ENCODE results near the gene LEFTY1.
A peak's percentile ranks its signal among the peaks of the same experiment; 100 is the strongest.

Gene LEFTY1

DNA sequence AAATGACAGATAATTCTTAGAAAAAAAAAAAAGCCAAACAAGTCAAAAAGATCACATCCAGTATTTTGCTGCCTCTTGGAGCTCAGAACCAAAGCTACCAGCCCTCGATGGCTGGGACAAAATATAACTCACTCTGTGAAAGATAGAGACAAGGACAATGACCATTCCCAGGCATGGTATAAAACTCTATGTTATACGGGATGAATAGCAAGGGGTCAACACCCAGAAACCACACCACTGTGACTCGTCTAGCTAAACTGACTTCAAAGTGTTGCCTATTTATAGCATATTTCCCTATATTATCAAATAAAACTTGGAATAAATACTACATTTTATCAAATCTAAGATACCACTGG lies 16.9 kb downstream of the LEFTY1 start:
- H3K4me1 ChIP-seq (ENCODE audit: control insufficient read depth, insufficient read depth, low read length): peaks cover 60% of the 10 kb centered on the region
- peaks cover 9% of the 10 kb centered on the region for H3K36me3 ChIP-seq (ENCODE audit: control insufficient read depth, insufficient read depth, low read length)
- peak overlapping the region; percentile 20 for H3K9ac ChIP-seq (ENCODE audit: low read length)

DNA sequence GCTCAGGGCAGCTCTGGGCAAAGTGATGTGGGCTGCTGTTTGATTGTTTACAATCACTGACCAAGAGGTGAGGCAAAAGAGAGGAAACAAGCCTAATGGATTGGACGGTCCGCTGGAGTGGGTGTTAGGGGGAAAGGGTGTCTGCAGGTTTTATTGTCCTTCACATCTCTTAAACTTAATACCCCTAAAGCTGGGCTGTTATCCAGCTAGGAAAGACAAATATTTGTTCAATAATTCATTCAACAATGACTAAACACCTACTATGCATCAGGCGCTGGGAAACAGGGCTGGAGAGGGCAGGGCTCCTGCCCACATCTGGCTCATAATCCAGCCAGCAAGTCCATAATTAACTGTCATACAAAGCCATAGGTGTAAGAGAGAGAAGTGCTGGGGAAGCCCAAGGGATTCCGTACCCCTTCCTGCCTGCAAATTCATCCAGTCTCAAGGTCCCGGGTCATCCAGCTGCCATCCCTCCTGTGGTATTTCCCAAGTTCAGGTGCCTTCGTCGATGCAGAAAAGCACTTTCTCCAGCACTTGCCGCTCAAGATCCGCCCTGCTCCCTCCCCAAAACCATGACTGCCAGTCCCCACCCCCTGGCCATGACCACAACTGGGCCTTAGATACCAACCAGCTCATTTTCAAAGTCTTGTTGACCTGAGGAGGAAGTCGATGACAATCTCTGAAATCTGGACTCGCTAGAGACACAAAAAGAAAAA lies 17.4 kb downstream of the LEFTY1 start:
- H3K36me3 ChIP-seq (ENCODE audit: control insufficient read depth, insufficient read depth, low read length): peaks cover 11% of the 10 kb centered on the region
- no peaks in the 10 kb centered on the region for H3K9me3 ChIP-seq (ENCODE audit: control insufficient read depth, low read length)
- H3K9ac ChIP-seq (ENCODE audit: low read length): peak overlapping the region; percentile 20
- no peaks in the 10 kb centered on the region for H3K27me3 ChIP-seq (ENCODE audit: control insufficient read depth, insufficient read depth, low read length)
- H3K4me3 ChIP-seq (ENCODE audit: low read length): no peak overlapping the region
- peaks cover 55% of the 10 kb centered on the region for H3K4me1 ChIP-seq (ENCODE audit: control insufficient read depth, insufficient read depth, low read length)

More for the DNA sequence above, 16.9 kb downstream of the LEFTY1 start:
- H3K4me3 ChIP-seq (ENCODE audit: low read length): no peak overlapping the region
- no peaks in the 10 kb centered on the region for H3K9me3 ChIP-seq (ENCODE audit: control insufficient read depth, low read length)
- no peaks in the 10 kb centered on the region for H3K27me3 ChIP-seq (ENCODE audit: control insufficient read depth, insufficient read depth, low read length)

DNA sequence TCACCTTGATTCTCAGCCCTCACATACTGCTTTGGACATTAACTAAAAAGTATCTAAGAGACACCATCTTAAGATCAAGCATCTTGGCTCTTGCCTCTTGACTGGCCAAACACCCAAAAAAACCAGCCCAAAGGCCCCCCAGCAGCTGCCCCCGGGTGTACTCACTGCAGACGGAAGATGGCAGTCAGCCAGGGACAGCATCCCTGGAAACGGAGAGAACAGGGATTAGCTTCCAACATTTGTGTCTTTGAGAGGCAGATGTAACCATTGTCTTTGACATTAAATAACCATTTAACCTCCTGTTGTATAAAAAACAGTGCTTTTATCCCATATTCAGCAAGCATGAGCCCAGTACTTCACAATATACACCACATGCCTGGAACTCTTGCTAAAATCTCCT lies 18.0 kb downstream of the LEFTY1 start:
- Histone ChIP-seq H3K9ac (ENCODE audit: low read length) (no peak overlapping the region), H3K9me3 (ENCODE audit: control insufficient read depth, low read length) (no peaks in the 10 kb centered on the region), H3K4me1 (ENCODE audit: control insufficient read depth, insufficient read depth, low read length) (peaks cover 54% of the 10 kb centered on the region), H3K36me3 (ENCODE audit: control insufficient read depth, insufficient read depth, low read length) (peaks cover 15% of the 10 kb centered on the region), H3K4me3 (ENCODE audit: low read length) (no peak overlapping the region), H3K27me3 (ENCODE audit: control insufficient read depth, insufficient read depth, low read length) (no peaks in the 10 kb centered on the region)

DNA sequence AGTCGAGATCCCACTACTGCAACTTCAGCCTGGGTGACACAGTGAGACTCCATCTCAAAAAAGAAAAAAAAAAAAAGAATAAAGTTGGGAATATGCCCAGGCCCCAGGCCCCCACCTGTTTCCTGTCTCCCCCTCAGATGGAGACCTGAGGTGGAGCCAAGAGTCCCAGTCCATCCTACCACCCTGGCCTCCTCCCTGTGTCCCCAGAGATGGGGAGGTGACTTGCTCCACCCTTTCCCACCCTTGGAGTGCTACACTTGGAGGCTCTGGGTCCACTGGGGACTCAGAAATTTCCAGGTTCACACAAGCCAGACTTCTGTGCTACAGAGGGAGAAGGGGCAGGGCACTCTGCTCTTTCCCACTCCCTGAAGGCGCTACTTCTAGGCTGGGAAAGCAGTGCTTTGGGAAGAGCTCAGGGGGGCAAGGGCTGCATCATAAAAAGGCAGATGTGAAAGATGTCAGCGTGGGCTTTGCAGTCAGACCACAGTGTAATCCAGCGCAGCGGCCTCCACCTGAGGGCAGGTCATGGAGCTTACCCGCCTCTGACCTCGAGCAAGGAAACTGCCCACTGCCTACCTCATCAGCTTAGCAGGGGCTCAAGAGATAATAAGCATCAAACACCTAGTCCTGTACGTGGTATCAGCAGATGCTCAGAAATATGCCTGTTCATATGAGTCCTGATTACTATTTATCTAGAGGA lies 20.2 kb downstream of the LEFTY1 start:
- Histone ChIP-seq H3K4me1 (ENCODE audit: control insufficient read depth, insufficient read depth, low read length) (peaks cover 45% of the 10 kb centered on the region), H3K9me3 (ENCODE audit: control insufficient read depth, low read length) (no peaks in the 10 kb centered on the region), H3K9ac (ENCODE audit: low read length) (no peak overlapping the region), H3K4me3 (ENCODE audit: low read length) (no peak overlapping the region), H3K27me3 (ENCODE audit: control insufficient read depth, insufficient read depth, low read length) (no peaks in the 10 kb centered on the region), H3K36me3 (ENCODE audit: control insufficient read depth, insufficient read depth, low read length) (peaks cover 17% of the 10 kb centered on the region)

DNA sequence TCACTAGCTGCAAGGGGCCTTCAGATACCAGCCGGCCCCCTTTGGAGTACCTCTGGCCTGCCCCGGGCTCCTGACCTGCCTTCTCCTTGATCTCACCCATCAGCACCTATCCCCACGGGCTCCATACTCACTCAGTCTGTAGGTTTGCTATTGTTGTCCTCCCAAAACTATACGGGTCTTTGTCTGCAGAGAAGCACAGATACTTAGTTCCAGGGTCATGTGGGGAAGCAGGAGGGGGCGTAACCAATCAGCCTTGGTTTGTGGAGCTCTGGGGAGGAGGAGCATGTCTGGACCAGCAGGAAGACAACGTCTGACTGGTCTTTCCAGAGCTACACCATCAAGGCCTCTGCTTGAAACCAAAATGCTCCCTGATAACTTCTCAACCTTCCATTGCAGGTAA lies 22.0 kb downstream of the LEFTY1 start:
- Histone ChIP-seq H3K4me1 (ENCODE audit: control insufficient read depth, insufficient read depth, low read length) (peaks cover 27% of the 10 kb centered on the region), H3K4me3 (ENCODE audit: low read length) (no peak overlapping the region), H3K9ac (ENCODE audit: low read length) (no peak overlapping the region), H3K27me3 (ENCODE audit: control insufficient read depth, insufficient read depth, low read length) (no peaks in the 10 kb centered on the region), H3K36me3 (ENCODE audit: control insufficient read depth, insufficient read depth, low read length) (peaks cover 19% of the 10 kb centered on the region), H3K9me3 (ENCODE audit: control insufficient read depth, low read length) (no peaks in the 10 kb centered on the region)

DNA sequence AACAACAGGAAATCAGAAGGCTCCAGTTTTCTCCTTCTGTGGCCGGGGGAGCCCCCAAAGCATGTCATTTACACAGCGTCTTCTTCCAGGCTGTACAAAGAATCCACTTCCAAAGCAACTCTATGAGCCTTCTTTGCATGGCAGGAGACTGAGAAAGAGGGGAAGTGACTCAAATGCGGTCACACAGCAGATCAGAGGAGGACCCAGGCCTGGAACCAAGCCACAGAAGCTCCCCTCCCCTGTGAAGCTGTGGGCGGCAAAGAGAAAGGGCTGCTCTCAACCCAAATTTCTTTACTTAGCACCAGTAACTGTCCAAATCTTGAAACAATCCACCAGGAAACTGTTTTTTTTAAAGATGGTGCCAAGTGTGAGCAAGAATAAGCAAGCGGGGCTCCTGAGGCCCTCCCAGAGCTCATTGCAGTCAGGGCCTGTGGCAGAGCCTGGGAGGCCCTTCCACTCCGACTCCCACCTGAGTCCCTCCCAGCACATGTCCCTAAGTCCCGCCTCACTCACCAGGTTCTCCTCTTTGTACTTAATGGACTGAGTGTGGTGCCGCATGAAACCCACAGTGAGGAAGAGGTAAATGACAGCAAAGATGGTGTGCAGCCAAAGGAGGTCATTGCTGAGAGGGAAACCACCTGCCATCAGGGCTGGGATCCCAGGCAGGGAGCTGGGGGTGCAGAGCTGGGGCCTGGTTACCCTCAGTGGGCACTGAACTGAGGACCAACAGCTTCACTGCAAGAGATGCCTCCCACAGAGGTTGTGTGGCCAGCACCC lies 22.7 kb downstream of the LEFTY1 start:
- no peak overlapping the region for H3K9ac ChIP-seq (ENCODE audit: low read length)
- no peaks in the 10 kb centered on the region for H3K9me3 ChIP-seq (ENCODE audit: control insufficient read depth, low read length)
- H3K27me3 ChIP-seq (ENCODE audit: control insufficient read depth, insufficient read depth, low read length): no peaks in the 10 kb centered on the region
- no peak overlapping the region for H3K4me3 ChIP-seq (ENCODE audit: low read length)
- peaks cover 26% of the 10 kb centered on the region for H3K36me3 ChIP-seq (ENCODE audit: control insufficient read depth, insufficient read depth, low read length)
- H3K4me1 ChIP-seq (ENCODE audit: control insufficient read depth, insufficient read depth, low read length): peaks cover 20% of the 10 kb centered on the region

DNA sequence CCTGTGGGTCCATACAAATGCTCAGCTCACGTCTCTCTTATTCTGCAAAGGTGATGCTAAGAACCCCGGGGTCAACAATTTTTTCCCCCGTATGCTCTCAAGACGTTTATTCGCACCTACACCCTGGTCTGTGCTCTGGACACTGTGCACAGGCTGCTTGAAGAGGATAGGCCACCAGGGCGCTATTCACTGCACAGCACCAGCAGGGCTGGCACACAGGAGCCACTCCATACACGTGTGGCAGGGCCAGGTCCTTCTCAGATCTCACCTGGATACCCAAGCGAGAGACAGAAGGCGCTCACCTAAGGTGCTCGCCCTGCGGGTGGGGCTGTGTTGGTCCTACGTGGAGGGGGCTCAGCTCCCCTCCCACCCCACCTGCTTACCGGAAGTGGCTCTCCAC lies 23.4 kb downstream of the LEFTY1 start:
- Histone ChIP-seq H3K4me3 (ENCODE audit: low read length) (no peak overlapping the region), H3K9ac (ENCODE audit: low read length) (no peak overlapping the region), H3K4me1 (ENCODE audit: control insufficient read depth, insufficient read depth, low read length) (peaks cover 18% of the 10 kb centered on the region), H3K9me3 (ENCODE audit: control insufficient read depth, low read length) (no peaks in the 10 kb centered on the region), H3K36me3 (ENCODE audit: control insufficient read depth, insufficient read depth, low read length) (peaks cover 33% of the 10 kb centered on the region), H3K27me3 (ENCODE audit: control insufficient read depth, insufficient read depth, low read length) (no peaks in the 10 kb centered on the region)

DNA sequence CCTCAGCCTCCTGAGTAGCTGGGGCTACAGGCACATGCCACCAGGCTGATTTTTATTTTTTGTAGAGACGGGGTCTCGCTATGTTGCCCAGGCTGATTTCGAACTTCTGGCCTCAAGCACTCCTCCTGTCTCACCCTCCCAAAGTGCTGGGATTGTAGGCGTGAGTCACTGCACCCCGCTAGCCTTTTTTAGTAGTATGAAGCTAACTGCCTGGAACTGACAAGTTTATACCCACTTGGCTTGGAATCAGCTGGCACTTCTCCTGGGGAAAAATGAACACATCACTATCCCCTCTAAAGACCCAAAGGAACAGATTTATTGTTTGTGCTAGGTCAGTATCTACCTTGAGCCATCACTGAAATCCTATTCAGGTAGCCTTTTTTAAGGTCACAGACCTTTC lies 25.8 kb downstream of the LEFTY1 start:
- Histone ChIP-seq H3K9ac (ENCODE audit: low read length) (no peak overlapping the region), H3K4me3 (ENCODE audit: low read length) (no peak overlapping the region), H3K27me3 (ENCODE audit: control insufficient read depth, insufficient read depth, low read length) (no peaks in the 10 kb centered on the region), H3K4me1 (ENCODE audit: control insufficient read depth, insufficient read depth, low read length) (peaks cover 18% of the 10 kb centered on the region), H3K36me3 (ENCODE audit: control insufficient read depth, insufficient read depth, low read length) (peaks cover 40% of the 10 kb centered on the region), H3K9me3 (ENCODE audit: control insufficient read depth, low read length) (no peaks in the 10 kb centered on the region)

DNA sequence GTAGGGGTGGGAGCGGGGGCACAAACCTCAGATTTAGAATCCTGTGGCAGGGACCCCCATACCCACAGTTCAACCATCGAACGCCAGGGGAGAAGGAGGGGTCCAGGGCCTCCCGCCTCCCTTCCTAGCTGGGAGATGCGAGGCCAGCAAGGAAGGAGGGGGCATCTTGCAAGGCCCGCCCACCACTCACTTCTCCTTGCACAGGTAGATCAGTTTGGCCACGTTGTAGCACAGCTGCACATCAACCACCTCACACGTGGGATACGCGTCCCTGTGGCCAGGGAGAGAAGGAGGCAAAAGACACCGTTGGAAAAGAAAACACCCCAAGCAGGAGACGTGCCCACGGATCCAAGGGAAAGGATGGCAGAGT lies 26.4 kb downstream of the LEFTY1 start:
- H3K4me1 ChIP-seq (ENCODE audit: control insufficient read depth, insufficient read depth, low read length): peaks cover 22% of the 10 kb centered on the region
- no peak overlapping the region for H3K4me3 ChIP-seq (ENCODE audit: low read length)
- no peak overlapping the region for H3K9ac ChIP-seq (ENCODE audit: low read length)
- peaks cover 40% of the 10 kb centered on the region for H3K36me3 ChIP-seq (ENCODE audit: control insufficient read depth, insufficient read depth, low read length)
- no peaks in the 10 kb centered on the region for H3K9me3 ChIP-seq (ENCODE audit: control insufficient read depth, low read length)
- no peaks in the 10 kb centered on the region for H3K27me3 ChIP-seq (ENCODE audit: control insufficient read depth, insufficient read depth, low read length)

DNA sequence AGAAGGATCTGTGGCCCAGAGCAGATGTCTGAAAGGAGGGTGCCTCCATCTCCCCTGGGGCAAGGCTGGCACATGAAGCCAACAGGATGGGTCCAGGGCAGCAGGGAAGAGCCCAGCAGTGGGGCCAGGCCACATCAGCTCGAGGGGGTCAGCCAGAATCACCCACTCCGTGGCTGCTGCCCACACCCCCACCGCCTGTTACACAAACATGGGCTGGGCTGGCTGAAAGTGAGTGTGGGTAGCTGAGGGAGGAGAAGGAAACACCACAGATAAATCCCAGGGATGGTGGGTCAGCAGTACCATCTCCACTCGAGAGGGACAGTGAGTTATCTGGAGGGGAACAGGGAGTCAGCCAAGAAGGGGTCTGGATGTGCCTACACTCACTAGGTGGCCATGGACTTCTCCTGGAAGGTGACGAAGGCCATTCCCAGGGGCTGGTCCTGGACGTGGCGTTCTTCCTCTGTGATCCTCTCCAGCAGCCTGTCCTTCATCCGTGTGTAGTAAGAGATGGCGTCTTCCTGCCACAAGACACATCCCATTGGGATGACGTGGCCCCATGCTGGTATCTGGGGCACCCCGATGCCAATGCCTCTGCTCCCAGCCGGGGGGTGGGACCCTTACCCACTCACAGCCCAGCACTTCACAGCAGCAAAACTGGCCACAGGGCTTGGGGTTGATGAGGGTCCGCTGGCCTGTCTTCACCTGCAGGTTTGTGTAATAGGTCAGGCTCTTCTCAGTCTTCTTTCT lies 26.9 kb downstream of the LEFTY1 start:
- no peak overlapping the region for H3K9ac ChIP-seq (ENCODE audit: low read length)
- no peaks in the 10 kb centered on the region for H3K9me3 ChIP-seq (ENCODE audit: control insufficient read depth, low read length)
- H3K27me3 ChIP-seq (ENCODE audit: control insufficient read depth, insufficient read depth, low read length): no peaks in the 10 kb centered on the region
- H3K4me3 ChIP-seq (ENCODE audit: low read length): no peak overlapping the region
- H3K4me1 ChIP-seq (ENCODE audit: control insufficient read depth, insufficient read depth, low read length): peaks cover 24% of the 10 kb centered on the region
- peaks cover 39% of the 10 kb centered on the region for H3K36me3 ChIP-seq (ENCODE audit: control insufficient read depth, insufficient read depth, low read length)

DNA sequence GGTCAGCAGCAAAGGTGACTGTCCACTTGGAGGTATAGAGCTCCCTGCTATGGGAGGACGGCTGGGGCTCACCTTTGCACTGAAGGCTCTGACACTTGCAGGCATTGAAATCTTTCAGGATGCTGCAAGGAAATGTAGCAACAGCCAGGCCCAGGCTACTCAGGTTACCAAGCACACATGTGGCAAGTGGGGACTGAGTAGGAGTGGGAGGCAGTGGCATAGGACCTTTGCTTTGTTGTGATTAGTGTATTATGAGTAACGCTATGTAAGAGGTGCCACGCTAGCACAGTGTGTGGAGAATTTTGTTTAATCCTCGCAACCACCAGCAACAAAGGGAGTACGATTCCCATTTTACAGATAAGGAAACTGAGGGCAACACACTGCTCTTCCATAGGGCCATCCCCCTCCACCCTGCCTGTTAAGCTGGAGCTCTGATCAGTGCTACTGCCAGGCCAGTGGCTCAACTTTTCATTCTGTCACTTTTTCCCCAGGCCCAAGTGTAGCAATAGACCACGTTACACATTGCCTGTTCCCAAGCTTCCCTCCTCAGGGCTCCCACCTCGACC lies 28.0 kb downstream of the LEFTY1 start:
- H3K4me1 ChIP-seq (ENCODE audit: control insufficient read depth, insufficient read depth, low read length): peaks cover 25% of the 10 kb centered on the region
- H3K36me3 ChIP-seq (ENCODE audit: control insufficient read depth, insufficient read depth, low read length): peaks cover 38% of the 10 kb centered on the region
- no peak overlapping the region for H3K9ac ChIP-seq (ENCODE audit: low read length)
- H3K4me3 ChIP-seq (ENCODE audit: low read length): no peak overlapping the region
- no peaks in the 10 kb centered on the region for H3K9me3 ChIP-seq (ENCODE audit: control insufficient read depth, low read length)
- H3K27me3 ChIP-seq (ENCODE audit: control insufficient read depth, insufficient read depth, low read length): no peaks in the 10 kb centered on the region
